ENCODE results near the gene ALAD.
"Not testable (repeated sequence)": the region's sequence is repeated elsewhere in the genome, so short reads cannot be mapped to it uniquely, and the experiment has no call there.

Gene ALAD

GRCh38 chr9:113401027-113401792 lies at the start of gene ALAD:
Gene ALAD, minus strand, starts transcription at chr9:113401284. Its CDS starts 7,725 bp downstream, at chr9:113393559.
- peak; percentile 92 for DNase-seq

GRCh38 chr9:113449376-113449775 lies 48.3 kb upstream of the ALAD start:
- no peak for DNase-seq

- no peak for DNase-seq
Measured at GRCh38 chr9:113446323-113446740, 45.2 kb upstream of the ALAD start.

GRCh38 chr9:113444736-113445135 lies 43.7 kb upstream of the ALAD start:
- no peak for DNase-seq

GRCh38 chr9:113437716-113438115 lies 36.6 kb upstream of the ALAD start:
- DNase-seq: not testable (repeated sequence)

GRCh38 chr9:113436728-113437515 lies 35.8 kb upstream of the ALAD start:
- no peak for DNase-seq

- no peak for DNase-seq
Measured at GRCh38 chr9:113431191-113431590, 30.1 kb upstream of the ALAD start.

GRCh38 chr9:113428062-113428615 lies 27.1 kb upstream of the ALAD start:
- DNase-seq: no peak

GRCh38 chr9:113427629-113428028 lies 26.5 kb upstream of the ALAD start:
- no peak for DNase-seq

GRCh38 chr9:113426701-113427100 lies 25.6 kb upstream of the ALAD start:
- no peak for DNase-seq

- DNase-seq: no peak
Measured at GRCh38 chr9:113425072-113425471, 24.0 kb upstream of the ALAD start.

GRCh38 chr9:113421726-113422125 lies 20.6 kb upstream of the ALAD start:
- DNase-seq: no peak

GRCh38 chr9:113417370-113417769 lies 16.3 kb upstream of the ALAD start:
- no peak for DNase-seq

GRCh38 chr9:113416149-113416721 lies 15.2 kb upstream of the ALAD start:
- no peak for DNase-seq

GRCh38 chr9:113410207-113410864 lies 9.3 kb upstream of the ALAD start, which contains the start of the genes C9orf43 and POLE3:
Gene C9orf43, plus strand, starts transcription at chr9:113410747. Its CDS starts 2,747 bp downstream, at chr9:113413494.
Gene POLE3, minus strand, starts transcription at chr9:113410675. Its CDS starts 382 bp downstream, at chr9:113410293.
- peak; percentile 53 for DNase-seq

- no peak for DNase-seq
Measured at GRCh38 chr9:113409883-113410206, 8.8 kb upstream of the ALAD start.

GRCh38 chr9:113409481-113409880 lies 8.4 kb upstream of the ALAD start:
- DNase-seq: no peak

GRCh38 chr9:113406873-113407511 lies 5.9 kb upstream of the ALAD start:
- DNase-seq: not testable (repeated sequence)

GRCh38 chr9:113406353-113406752 lies 5.3 kb upstream of the ALAD start:
- DNase-seq: not testable (repeated sequence)

- DNase-seq: no peak
Measured at GRCh38 chr9:113403646-113404045, 2.6 kb upstream of the ALAD start.

- no peak for DNase-seq
Measured at GRCh38 chr9:113399646-113400200, 1.4 kb downstream of the ALAD start.

- DNase-seq: no peak
Measured at GRCh38 chr9:113398796-113399195, 2.3 kb downstream of the ALAD start.

Measured in NCI-H1436 treated with DMSO at 0.1 percent for 48 hours (cell line).